Ishikawa (cell line): ENCODE results near the gene CRYM.

ENCODE experiments used
- CEBPB ChIP-seq: IDR thresholded peaks from 2 replicates; pipeline ENCODE4 v1.6.1; 2012
- CREB1 ChIP-seq: IDR thresholded peaks from 2 replicates; pipeline ENCODE4 v1.6.1; 2012; ENCODE audit warnings: low read depth
- EGR1 ChIP-seq: IDR thresholded peaks from 2 replicates; pipeline ENCODE4 v1.6.1; 2012
- EP300 ChIP-seq: IDR thresholded peaks from 2 replicates; pipeline ENCODE4 v1.6.1; 2012; ENCODE audit warnings: borderline replicate concordance
- FOXM1 ChIP-seq: IDR thresholded peaks from 2 replicates; pipeline ENCODE4 v1.6.1; 2012; ENCODE audit warnings: low read depth, borderline replicate concordance
- MAX ChIP-seq: IDR thresholded peaks from 2 replicates; pipeline ENCODE4 v1.6.1; 2012
- NFIC ChIP-seq: IDR thresholded peaks from 2 replicates; pipeline ENCODE4 v1.6.1; 2012
- RAD21 ChIP-seq: IDR thresholded peaks from 2 replicates; pipeline ENCODE4 v1.6.1; 2012; ENCODE audit warnings: low read depth
- REST ChIP-seq: IDR thresholded peaks from 2 replicates; pipeline ENCODE4 v1.6.1; 2012; ENCODE audit warnings: low read depth, mild to moderate bottlenecking
- TAF1 ChIP-seq: IDR thresholded peaks from 2 replicates; pipeline ENCODE4 v1.6.1; 2012; ENCODE audit warnings: low read depth, mild to moderate bottlenecking
- TCF12 ChIP-seq: IDR thresholded peaks from 2 replicates; pipeline ENCODE4 v1.6.1; 2012; ENCODE audit warnings: low read depth
- TEAD4 ChIP-seq: IDR thresholded peaks from 2 replicates; pipeline ENCODE4 v1.6.1; 2012
- USF1 ChIP-seq: IDR thresholded peaks from 2 replicates; pipeline ENCODE4 v1.6.1; 2012
- YY1 ChIP-seq: IDR thresholded peaks from 2 replicates; pipeline ENCODE4 v1.6.1; 2012; ENCODE audit warnings: low read depth
- ZBTB7A ChIP-seq: IDR thresholded peaks from 2 replicates; pipeline ENCODE4 v1.6.1; 2012; ENCODE audit warnings: low read depth

CRYM gene

GRCh38 chr16:21250072-21250923 lies 27.8 kb downstream of the CRYM start:
- TF ChIP-seq TEAD4 (no peak), EGR1 (no peak), TAF1 (no peak), CREB1 (no peak), YY1 (no peak), CEBPB (no peak), RAD21 (no peak), USF1 (no peak), ZBTB7A (no peak), MAX (no peak), FOXM1 (no peak), REST (no peak), EP300 (no peak), NFIC (no peak), TCF12 (no peak)

GRCh38 chr16:21244518-21245215 lies 33.4 kb downstream of the CRYM start:
- no peak for TF ChIP-seq MAX
- TF ChIP-seq REST = no peak
- TF ChIP-seq CREB1 = no peak
- TF ChIP-seq USF1 = no peak
- TF ChIP-seq YY1 = no peak

- no peak for TF ChIP-seq FOXM1
These were observed 35.3 kb downstream of the CRYM start for GRCh38 chr16:21242756-21243155.

- TF ChIP-seq CEBPB = no peak
- no peak for TF ChIP-seq TEAD4
- no peak for TF ChIP-seq NFIC
- TF ChIP-seq REST = no peak
- no peak for TF ChIP-seq CREB1
- TF ChIP-seq ZBTB7A = no peak
- TF ChIP-seq EGR1 = no peak
- TF ChIP-seq MAX = no peak
- TF ChIP-seq YY1 = no peak
- no peak for TF ChIP-seq TAF1
- TF ChIP-seq RAD21 = no peak
- TF ChIP-seq FOXM1 = no peak
- no peak for TF ChIP-seq EP300
- no peak for TF ChIP-seq TCF12
- TF ChIP-seq USF1 = no peak
These were observed 38.4 kb downstream of the CRYM start for GRCh38 chr16:21239646-21240045.
